ENCODE measurements around the gene MORF4L1. TPM values are rescaled to one million over a fixed set of nuclear protein-coding genes. Genes with fewer than 3 reads are reported as not detected.
"Not testable (repeated sequence)": the region's sequence is repeated elsewhere in the genome, so short reads cannot be mapped to it uniquely, and the experiment has no call there.

MORF4L1 gene
- total and polyA plus RNA-seq, 2 experiments from 2014 or later, result 520 to 571 TPM

DNA sequence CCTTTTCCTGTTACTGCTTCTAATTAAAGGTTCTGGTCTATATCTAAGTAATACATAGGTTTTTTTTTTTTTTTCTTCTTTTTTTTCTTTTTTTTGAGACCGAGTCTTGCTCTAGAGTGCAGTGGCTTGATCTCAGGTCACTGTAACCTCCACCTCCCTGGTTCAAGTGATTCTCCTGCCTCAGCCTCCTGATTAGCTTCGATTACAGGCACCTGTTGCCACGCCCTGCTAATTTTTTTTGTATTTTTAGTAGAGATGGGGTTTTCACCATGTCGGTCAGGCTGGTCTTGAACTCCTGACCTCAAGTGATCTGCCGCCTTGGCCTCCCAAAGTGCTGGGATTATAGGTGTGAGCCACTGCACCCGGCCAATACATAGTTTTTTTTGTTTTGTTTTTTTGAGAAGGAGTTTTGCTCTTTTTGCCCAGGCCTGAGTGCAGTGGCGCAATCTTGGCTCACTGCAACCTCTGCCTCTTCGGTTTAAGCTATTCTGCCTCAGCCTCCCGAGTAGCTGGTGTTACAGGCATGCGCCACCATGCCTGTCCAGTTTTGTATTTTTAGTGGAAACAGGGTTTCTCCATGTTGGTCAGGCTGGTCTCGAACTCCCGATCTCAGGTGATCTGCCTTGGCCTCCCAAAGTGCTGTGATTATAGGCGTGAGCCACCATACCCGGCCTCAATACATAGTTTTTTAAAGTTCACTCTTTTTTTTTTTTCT lies 28.3 kb downstream of the MORF4L1 start:
- not testable (repeated sequence) for H3K4me2 ChIP-seq; DNase-seq (ENCODE audit: low spot score); H3K4me3 Mint-ChIP-seq; H3K4me1 Mint-ChIP-seq; H3K9me3 Mint-ChIP-seq; H3K27ac ChIP-seq (ENCODE audit: low read depth); H2AFZ ChIP-seq; H3K27me3 ChIP-seq (ENCODE audit: insufficient read depth); H3K4me1 ChIP-seq (ENCODE audit: insufficient read depth); ATAC-seq; H3K9me2 ChIP-seq (ENCODE audit: insufficient read depth); H3K4me3 ChIP-seq; H3K27ac Mint-ChIP-seq
- Mint-ChIP-seq H3K36me3 (ENCODE audit: low read depth) (peaks cover 94% of the 10 kb centered on the region), H3K27me3 (ENCODE audit: insufficient read depth, low read depth, poor library complexity) (peaks cover 15% of the 10 kb centered on the region)
- peaks cover 30% of the 10 kb centered on the region for H3F3A ChIP-seq (replicated peaks; ENCODE audit: low read depth)
- peaks cover 54% of the 10 kb centered on the region for H4K20me1 ChIP-seq (replicated peaks; ENCODE audit: insufficient read depth)
- peaks cover 59% of the 10 kb centered on the region for H3K79me2 ChIP-seq (replicated peaks; ENCODE audit: insufficient read depth)
- H3K36me3 ChIP-seq (ENCODE audit: insufficient read depth), result peaks cover 76% of the 10 kb centered on the region

DNA sequence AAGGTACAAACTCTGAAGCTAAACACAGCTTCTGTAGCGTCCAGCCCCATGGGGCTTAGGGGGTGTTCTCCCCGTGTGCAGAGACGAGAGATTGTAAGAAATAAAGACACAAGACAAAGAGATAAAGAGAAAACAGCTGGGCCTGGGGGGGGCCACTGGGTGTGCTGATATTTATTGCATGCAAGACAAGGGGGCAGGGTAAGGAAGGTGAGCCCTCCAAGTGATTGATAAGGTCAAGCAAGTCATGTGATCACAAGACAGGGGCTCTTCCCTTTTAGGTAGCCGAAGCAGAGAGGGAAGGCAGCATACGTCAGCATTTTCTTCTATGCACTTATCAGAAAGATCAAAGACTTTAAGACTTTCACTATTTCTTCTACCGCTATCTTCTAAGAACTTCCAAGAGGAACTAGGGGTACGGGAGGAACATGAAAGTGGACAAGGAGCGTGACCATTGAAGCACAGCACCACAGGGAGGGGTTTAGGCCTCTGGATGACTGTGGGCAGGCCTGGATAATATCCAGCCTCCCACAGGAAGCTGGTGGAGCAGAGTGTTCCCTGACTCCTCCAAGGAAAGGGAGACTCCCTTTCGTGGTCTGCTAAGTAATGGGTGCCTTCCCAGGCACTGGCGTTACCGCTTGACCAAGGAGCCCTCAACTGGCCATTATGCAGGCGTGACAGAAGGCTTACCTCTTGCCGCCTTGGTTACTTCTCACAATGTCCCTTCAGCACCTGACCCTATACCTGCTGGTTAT lies 29.8 kb downstream of the MORF4L1 start:
- not testable (repeated sequence) for H3K4me3 Mint-ChIP-seq; ATAC-seq; H3K9me2 ChIP-seq (ENCODE audit: insufficient read depth); H2AFZ ChIP-seq; H3K4me1 ChIP-seq (ENCODE audit: insufficient read depth); H3K4me3 ChIP-seq; H3K27me3 ChIP-seq (ENCODE audit: insufficient read depth); H3K9me3 Mint-ChIP-seq; H3K4me2 ChIP-seq; DNase-seq (ENCODE audit: low spot score); H3K27ac Mint-ChIP-seq
- H3K27ac ChIP-seq (ENCODE audit: low read depth), result peak overlapping the region; percentile 35; the same call in 1 of the 2 replicates
- H3K36me3 ChIP-seq (ENCODE audit: insufficient read depth), result peaks cover 61% of the 10 kb centered on the region
- Mint-ChIP-seq H3K27me3 (ENCODE audit: insufficient read depth, low read depth, poor library complexity) (peaks cover 15% of the 10 kb centered on the region), H3K36me3 (ENCODE audit: low read depth) (peaks cover 85% of the 10 kb centered on the region), H3K4me1 (peaks cover 11% of the 10 kb centered on the region)
- peaks cover 58% of the 10 kb centered on the region for H4K20me1 ChIP-seq (replicated peaks; ENCODE audit: insufficient read depth)
- peaks cover 40% of the 10 kb centered on the region for H3F3A ChIP-seq (replicated peaks; ENCODE audit: low read depth)
- H3K79me2 ChIP-seq (replicated peaks; ENCODE audit: insufficient read depth), result peaks cover 46% of the 10 kb centered on the region

DNA sequence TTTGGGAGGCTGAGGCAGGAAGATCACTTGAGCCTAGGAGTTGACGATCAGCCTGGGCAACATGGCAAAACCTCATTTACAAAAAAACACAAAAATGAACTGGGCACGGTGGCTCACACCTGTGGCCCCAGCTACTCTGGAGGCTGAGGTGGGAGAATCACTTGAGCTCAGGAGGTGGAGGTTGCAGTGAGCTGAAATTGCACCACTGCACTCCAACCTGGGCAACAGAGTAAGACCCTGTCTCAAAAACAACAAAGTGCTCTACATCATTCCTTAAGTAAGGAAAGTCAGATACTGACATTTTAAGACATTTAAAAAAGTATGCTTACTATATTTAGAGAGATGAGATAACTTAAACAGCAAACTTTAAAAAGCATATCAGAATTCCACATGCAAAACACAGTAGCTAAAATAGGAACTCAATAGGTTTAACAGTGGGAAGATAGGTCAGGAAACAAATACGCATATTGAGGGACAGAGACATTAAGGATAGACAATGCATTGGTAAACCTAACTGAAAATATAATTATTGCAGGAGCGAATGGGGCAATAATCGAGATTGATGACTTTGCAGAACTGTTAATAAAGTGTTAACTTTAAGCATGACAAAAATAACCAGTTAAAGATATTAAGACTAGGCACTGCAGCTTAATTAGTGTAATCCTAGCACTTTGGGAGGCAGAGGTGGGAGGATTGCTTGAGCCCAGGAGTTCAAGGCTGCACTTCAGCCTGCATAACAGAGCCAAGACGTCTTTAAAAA lies 32.1 kb downstream of the MORF4L1 start:
- DNase-seq (ENCODE audit: low spot score) (no peak), ATAC-seq (no peak)
- Histone ChIP-seq H3K27me3 (ENCODE audit: insufficient read depth) (no peaks in the 10 kb centered on the region), H3K4me1 (ENCODE audit: insufficient read depth) (no peaks in the 10 kb centered on the region), H3K4me3 (no peak overlapping the region), H3K27ac (ENCODE audit: low read depth) (peak overlapping the region; percentile 35), H3K79me2 (replicated peaks; ENCODE audit: insufficient read depth) (peaks cover 23% of the 10 kb centered on the region), H2AFZ (no peak overlapping the region), H3K9me2 (ENCODE audit: insufficient read depth) (no peaks in the 10 kb centered on the region), H3K36me3 (ENCODE audit: insufficient read depth) (peaks cover 46% of the 10 kb centered on the region), H3F3A (replicated peaks; ENCODE audit: low read depth) (peaks cover 34% of the 10 kb centered on the region), H4K20me1 (replicated peaks; ENCODE audit: insufficient read depth) (peaks cover 57% of the 10 kb centered on the region), H3K4me2 (no peak overlapping the region)
- Mint-ChIP-seq H3K27ac (peak overlapping the region; percentile 25; the same call in 1 of the 2 replicates), H3K4me3 (no peak overlapping the region), H3K36me3 (ENCODE audit: low read depth) (peaks cover 72% of the 10 kb centered on the region), H3K4me1 (peaks cover 22% of the 10 kb centered on the region), H3K9me3 (no peaks in the 10 kb centered on the region), H3K27me3 (ENCODE audit: insufficient read depth, low read depth, poor library complexity) (peaks cover 15% of the 10 kb centered on the region)
- TF ChIP-seq, protein P1, sequence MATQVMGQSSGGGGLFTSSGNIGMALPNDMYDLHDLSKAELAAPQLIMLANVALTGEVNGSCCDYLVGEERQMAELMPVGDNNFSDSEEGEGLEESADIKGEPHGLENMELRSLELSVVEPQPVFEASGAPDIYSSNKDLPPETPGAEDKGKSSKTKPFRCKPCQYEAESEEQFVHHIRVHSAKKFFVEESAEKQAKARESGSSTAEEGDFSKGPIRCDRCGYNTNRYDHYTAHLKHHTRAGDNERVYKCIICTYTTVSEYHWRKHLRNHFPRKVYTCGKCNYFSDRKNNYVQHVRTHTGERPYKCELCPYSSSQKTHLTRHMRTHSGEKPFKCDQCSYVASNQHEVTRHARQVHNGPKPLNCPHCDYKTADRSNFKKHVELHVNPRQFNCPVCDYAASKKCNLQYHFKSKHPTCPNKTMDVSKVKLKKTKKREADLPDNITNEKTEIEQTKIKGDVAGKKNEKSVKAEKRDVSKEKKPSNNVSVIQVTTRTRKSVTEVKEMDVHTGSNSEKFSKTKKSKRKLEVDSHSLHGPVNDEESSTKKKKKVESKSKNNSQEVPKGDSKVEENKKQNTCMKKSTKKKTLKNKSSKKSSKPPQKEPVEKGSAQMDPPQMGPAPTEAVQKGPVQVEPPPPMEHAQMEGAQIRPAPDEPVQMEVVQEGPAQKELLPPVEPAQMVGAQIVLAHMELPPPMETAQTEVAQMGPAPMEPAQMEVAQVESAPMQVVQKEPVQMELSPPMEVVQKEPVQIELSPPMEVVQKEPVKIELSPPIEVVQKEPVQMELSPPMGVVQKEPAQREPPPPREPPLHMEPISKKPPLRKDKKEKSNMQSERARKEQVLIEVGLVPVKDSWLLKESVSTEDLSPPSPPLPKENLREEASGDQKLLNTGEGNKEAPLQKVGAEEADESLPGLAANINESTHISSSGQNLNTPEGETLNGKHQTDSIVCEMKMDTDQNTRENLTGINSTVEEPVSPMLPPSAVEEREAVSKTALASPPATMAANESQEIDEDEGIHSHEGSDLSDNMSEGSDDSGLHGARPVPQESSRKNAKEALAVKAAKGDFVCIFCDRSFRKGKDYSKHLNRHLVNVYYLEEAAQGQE (IDR thresholded peaks at IDR 0.05; ENCODE audit: unreplicated experiment), result no peak
- TF ChIP-seq, protein P2, sequence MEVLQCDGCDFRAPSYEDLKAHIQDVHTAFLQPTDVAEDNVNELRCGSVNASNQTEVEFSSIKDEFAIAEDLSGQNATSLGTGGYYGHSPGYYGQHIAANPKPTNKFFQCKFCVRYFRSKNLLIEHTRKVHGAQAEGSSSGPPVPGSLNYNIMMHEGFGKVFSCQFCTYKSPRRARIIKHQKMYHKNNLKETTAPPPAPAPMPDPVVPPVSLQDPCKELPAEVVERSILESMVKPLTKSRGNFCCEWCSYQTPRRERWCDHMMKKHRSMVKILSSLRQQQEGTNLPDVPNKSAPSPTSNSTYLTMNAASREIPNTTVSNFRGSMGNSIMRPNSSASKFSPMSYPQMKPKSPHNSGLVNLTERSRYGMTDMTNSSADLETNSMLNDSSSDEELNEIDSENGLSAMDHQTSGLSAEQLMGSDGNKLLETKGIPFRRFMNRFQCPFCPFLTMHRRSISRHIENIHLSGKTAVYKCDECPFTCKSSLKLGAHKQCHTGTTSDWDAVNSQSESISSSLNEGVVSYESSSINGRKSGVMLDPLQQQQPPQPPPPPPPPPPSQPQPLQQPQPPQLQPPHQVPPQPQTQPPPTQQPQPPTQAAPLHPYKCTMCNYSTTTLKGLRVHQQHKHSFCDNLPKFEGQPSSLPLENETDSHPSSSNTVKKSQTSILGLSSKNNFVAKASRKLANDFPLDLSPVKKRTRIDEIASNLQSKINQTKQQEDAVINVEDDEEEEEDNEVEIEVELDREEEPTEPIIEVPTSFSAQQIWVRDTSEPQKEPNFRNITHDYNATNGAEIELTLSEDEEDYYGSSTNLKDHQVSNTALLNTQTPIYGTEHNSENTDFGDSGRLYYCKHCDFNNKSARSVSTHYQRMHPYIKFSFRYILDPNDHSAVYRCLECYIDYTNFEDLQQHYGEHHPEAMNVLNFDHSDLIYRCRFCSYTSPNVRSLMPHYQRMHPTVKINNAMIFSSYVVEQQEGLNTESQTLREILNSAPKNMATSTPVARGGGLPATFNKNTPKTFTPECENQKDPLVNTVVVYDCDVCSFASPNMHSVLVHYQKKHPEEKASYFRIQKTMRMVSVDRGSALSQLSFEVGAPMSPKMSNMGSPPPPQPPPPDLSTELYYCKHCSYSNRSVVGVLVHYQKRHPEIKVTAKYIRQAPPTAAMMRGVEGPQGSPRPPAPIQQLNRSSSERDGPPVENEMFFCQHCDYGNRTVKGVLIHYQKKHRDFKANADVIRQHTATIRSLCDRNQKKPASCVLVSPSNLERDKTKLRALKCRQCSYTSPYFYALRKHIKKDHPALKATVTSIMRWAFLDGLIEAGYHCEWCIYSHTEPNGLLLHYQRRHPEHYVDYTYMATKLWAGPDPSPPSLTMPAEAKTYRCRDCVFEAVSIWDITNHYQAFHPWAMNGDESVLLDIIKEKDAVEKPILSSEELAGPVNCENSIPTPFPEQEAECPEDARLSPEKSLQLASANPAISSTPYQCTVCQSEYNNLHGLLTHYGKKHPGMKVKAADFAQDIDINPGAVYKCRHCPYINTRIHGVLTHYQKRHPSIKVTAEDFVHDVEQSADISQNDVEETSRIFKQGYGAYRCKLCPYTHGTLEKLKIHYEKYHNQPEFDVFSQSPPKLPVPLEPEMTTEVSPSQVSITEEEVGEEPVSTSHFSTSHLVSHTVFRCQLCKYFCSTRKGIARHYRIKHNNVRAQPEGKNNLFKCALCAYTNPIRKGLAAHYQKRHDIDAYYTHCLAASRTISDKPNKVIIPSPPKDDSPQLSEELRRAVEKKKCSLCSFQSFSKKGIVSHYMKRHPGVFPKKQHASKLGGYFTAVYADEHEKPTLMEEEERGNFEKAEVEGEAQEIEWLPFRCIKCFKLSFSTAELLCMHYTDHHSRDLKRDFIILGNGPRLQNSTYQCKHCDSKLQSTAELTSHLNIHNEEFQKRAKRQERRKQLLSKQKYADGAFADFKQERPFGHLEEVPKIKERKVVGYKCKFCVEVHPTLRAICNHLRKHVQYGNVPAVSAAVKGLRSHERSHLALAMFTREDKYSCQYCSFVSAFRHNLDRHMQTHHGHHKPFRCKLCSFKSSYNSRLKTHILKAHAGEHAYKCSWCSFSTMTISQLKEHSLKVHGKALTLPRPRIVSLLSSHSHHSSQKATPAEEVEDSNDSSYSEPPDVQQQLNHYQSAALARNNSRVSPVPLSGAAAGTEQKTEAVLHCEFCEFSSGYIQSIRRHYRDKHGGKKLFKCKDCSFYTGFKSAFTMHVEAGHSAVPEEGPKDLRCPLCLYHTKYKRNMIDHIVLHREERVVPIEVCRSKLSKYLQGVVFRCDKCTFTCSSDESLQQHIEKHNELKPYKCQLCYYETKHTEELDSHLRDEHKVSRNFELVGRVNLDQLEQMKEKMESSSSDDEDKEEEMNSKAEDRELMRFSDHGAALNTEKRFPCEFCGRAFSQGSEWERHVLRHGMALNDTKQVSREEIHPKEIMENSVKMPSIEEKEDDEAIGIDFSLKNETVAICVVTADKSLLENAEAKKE (CRISPR knock-in tag; IDR thresholded peaks at IDR 0.05), result no peak
- no peak for TF ChIP-seq STAT1 (IDR thresholded peaks at IDR 0.05; ENCODE audit: unreplicated experiment)

Measured in GM23338 (cell line).